Measurements from ENCODE around the gene RNF212.

RNF212 gene

DNA sequence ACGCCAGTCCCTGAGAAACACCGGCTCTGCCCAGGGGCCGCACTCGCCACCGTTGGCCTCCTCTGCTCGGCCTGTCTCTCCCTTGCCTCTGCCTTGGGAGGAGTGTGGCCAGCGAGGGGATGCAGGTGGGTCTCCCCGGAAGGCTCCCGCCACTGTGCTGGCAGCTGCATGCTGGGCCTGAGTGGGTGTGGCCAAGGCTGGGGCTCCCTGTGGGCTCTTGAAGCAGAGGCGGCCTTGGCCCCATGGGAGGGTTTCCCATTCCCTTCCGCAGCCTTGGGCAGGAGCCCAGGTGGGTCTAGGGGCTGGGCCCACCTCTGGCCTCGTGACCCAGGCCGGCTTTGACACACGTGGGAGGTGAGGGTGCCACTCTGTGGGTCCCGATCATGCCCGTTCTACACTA, 82.8 kb downstream of the RNF212 start:
- Histone ChIP-seq H3K27me3 (ENCODE audit: insufficient read depth, low read length, poor library complexity, severe bottlenecking) (no peaks in the 10 kb centered on the region), H3F3A (ENCODE audit: low read depth) (no peaks in the 10 kb centered on the region)

DNA sequence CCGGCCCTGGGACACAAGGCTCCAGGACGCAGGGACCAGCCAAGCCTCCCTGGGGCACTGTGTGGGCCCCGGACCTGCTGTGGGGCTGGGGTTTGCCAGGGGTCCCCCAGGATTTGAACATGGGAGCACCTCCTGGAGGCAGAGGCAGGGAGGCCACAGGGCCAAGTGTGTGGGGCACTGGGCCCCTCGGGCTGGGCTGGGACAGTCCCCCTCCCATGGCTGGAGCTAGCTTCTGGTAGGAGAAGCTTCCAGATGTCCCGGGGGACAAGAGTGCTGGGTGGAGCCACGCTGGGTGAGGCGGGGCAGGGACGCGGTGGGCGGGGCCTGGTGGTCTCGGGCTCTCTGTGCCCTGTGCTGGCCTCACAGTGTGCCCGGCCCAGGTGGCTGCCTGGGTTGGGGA, 83.3 kb downstream of the RNF212 start:
- Histone ChIP-seq H3K9ac (ENCODE audit: low read depth, low read length, poor library complexity, severe bottlenecking) (no peak overlapping the region), H3K9me2 (replicated peaks; ENCODE audit: low read depth, low read length) (no peaks in the 10 kb centered on the region), H2AFZ (ENCODE audit: low read length) (no peak overlapping the region), H3K79me2 (ENCODE audit: insufficient read depth, low read length) (no peaks in the 10 kb centered on the region), H3F3A (ENCODE audit: low read depth) (no peaks in the 10 kb centered on the region), H3K4me2 (ENCODE audit: low read depth, low read length, poor library complexity, severe bottlenecking) (no peak overlapping the region), H3K9me3 (ENCODE audit: insufficient read depth, low read depth, low read length) (no peaks in the 10 kb centered on the region), H3K4me1 (ENCODE audit: insufficient read depth, low read length, poor library complexity, severe bottlenecking) (no peaks in the 10 kb centered on the region), H3K27me3 (ENCODE audit: insufficient read depth, low read length, poor library complexity, severe bottlenecking) (no peaks in the 10 kb centered on the region), H4K20me1 (ENCODE audit: insufficient read depth, low read length, poor library complexity, severe bottlenecking) (no peaks in the 10 kb centered on the region), H3K4me3 (ENCODE audit: low read length, poor library complexity, severe bottlenecking) (no peak overlapping the region), H3K36me3 (ENCODE audit: insufficient read depth, low read length) (peaks cover 11% of the 10 kb centered on the region; the same call in 1 of the 2 replicates)
- no peak for TF ChIP-seq EZH2phosphoT487 (IDR thresholded peaks at IDR 0.05; ENCODE audit: borderline replicate concordance)
- TF ChIP-seq, protein P1, sequence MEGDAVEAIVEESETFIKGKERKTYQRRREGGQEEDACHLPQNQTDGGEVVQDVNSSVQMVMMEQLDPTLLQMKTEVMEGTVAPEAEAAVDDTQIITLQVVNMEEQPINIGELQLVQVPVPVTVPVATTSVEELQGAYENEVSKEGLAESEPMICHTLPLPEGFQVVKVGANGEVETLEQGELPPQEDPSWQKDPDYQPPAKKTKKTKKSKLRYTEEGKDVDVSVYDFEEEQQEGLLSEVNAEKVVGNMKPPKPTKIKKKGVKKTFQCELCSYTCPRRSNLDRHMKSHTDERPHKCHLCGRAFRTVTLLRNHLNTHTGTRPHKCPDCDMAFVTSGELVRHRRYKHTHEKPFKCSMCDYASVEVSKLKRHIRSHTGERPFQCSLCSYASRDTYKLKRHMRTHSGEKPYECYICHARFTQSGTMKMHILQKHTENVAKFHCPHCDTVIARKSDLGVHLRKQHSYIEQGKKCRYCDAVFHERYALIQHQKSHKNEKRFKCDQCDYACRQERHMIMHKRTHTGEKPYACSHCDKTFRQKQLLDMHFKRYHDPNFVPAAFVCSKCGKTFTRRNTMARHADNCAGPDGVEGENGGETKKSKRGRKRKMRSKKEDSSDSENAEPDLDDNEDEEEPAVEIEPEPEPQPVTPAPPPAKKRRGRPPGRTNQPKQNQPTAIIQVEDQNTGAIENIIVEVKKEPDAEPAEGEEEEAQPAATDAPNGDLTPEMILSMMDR (conservative IDR thresholded peaks at IDR 0.05; ENCODE audit: low read length), result no peak

More for the DNA sequence above, 82.8 kb downstream of the RNF212 start:
- TF ChIP-seq, protein P1 (conservative IDR thresholded peaks at IDR 0.05; ENCODE audit: low read length), result no peak
- no peak for TF ChIP-seq EZH2phosphoT487 (IDR thresholded peaks at IDR 0.05; ENCODE audit: borderline replicate concordance)
- H3K4me2 ChIP-seq (ENCODE audit: low read depth, low read length, poor library complexity, severe bottlenecking), result no peak overlapping the region
- H3K9ac ChIP-seq (ENCODE audit: low read depth, low read length, poor library complexity, severe bottlenecking), result no peak overlapping the region
- H4K20me1 ChIP-seq (ENCODE audit: insufficient read depth, low read length, poor library complexity, severe bottlenecking), result no peaks in the 10 kb centered on the region
- H3K9me2 ChIP-seq (replicated peaks; ENCODE audit: low read depth, low read length), result no peaks in the 10 kb centered on the region
- H3K4me3 ChIP-seq (ENCODE audit: low read length, poor library complexity, severe bottlenecking), result no peak overlapping the region
- no peaks in the 10 kb centered on the region for H3K9me3 ChIP-seq (ENCODE audit: insufficient read depth, low read depth, low read length)
- H2AFZ ChIP-seq (ENCODE audit: low read length), result no peak overlapping the region
- no peaks in the 10 kb centered on the region for H3K79me2 ChIP-seq (ENCODE audit: insufficient read depth, low read length)
- H3K4me1 ChIP-seq (ENCODE audit: insufficient read depth, low read length, poor library complexity, severe bottlenecking), result no peaks in the 10 kb centered on the region
- peaks cover 6% of the 10 kb centered on the region; the same call in 1 of the 2 replicates for H3K36me3 ChIP-seq (ENCODE audit: insufficient read depth, low read length)

DNA sequence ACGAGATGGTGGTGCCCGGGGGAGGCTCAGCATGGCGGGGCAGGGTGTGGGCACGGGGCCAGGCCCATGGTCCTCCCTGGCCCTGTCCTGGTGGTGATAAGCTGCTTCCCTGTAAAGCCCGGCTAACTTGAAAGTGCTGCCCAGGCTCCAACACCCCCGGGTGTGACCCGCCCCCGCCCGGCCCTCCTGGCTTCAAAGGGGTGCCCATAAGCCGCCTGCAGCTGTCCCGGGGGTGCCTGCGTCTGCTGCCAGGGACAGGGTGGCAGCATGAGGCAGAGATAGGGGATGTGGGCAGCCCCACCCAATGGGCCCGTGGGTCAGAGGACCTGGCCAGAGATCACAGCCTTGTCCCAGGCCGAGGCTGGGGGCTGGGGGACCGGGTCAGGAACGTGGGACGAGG, 83.8 kb downstream of the RNF212 start:
- H3K9ac ChIP-seq (ENCODE audit: low read depth, low read length, poor library complexity, severe bottlenecking), result no peak overlapping the region

More for the DNA sequence above, 83.8 kb downstream of the RNF212 start:
- Histone ChIP-seq H3K27me3 (ENCODE audit: insufficient read depth, low read length, poor library complexity, severe bottlenecking) (no peaks in the 10 kb centered on the region), H3K79me2 (ENCODE audit: insufficient read depth, low read length) (no peaks in the 10 kb centered on the region), H3K4me2 (ENCODE audit: low read depth, low read length, poor library complexity, severe bottlenecking) (no peak overlapping the region), H3K4me3 (ENCODE audit: low read length, poor library complexity, severe bottlenecking) (no peak overlapping the region), H3K9me2 (replicated peaks; ENCODE audit: low read depth, low read length) (no peaks in the 10 kb centered on the region), H3K36me3 (ENCODE audit: insufficient read depth, low read length) (peaks cover 16% of the 10 kb centered on the region; the same call in 1 of the 2 replicates), H2AFZ (ENCODE audit: low read length) (no peak overlapping the region), H3K4me1 (ENCODE audit: insufficient read depth, low read length, poor library complexity, severe bottlenecking) (no peaks in the 10 kb centered on the region), H4K20me1 (ENCODE audit: insufficient read depth, low read length, poor library complexity, severe bottlenecking) (no peaks in the 10 kb centered on the region), H3F3A (ENCODE audit: low read depth) (no peaks in the 10 kb centered on the region), H3K9me3 (ENCODE audit: insufficient read depth, low read depth, low read length) (no peaks in the 10 kb centered on the region)
- TF ChIP-seq, protein P1 (conservative IDR thresholded peaks at IDR 0.05; ENCODE audit: low read length), result no peak
- TF ChIP-seq EZH2phosphoT487 (IDR thresholded peaks at IDR 0.05; ENCODE audit: borderline replicate concordance), result no peak
